ENCODE data around the gene GABRG3. TPM values are rescaled to one million over a fixed set of nuclear protein-coding genes. Genes with fewer than 3 reads are reported as not detected.

Gene GABRG3
- total RNA-seq, 1 experiment from 2014 or later, result 0.15 TPM

DNA sequence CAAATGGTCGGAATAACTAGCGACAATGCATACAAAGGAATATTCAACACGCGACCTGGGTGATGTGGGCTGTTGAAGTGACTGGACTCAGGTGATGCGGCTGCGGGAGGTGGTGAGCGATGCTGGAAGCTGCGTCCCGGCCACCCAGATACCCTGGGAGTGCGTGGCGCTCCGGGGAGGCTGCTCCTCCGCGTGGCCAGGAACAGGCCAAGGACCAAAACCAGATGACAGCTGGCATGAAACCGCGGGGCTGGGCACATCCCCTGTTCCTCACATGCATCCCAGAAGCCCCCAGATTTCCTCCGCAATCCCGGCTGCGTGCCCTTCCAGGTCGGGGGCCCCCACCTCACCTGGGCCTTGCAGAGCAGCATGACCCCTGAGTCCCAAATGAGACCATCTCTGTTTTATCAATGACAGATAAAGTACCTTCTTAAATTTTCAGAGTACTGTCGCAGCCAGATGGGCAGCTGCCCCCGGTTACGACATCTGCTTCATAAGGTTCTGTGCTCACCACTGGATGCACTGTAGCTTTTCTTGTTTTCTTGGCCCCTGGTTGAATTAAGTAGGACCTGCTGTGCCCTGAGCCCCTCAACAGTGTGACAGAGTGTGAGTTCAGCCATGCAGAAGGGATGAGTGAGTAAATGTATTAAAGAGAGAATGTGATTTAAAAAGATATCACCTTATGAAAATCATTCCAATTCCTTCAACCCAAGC is 278.2 kb downstream of the GABRG3 start:
- H3K9ac ChIP-seq (ENCODE audit: extremely low read depth, insufficient read length, low read length), result no peak overlapping the region
- Mint-ChIP-seq H3K27me3 (ENCODE audit: low read depth) (no peaks in the 10 kb centered on the region), H3K36me3 (ENCODE audit: insufficient read depth in 1 of 3, low read depth in 3 of 3) (no peaks in the 10 kb centered on the region), H3K9me3 (peaks cover 0 to 3% of the 10 kb centered on the region in 2 experiments; a peak in 1 of 5 replicates), H3K4me3 (no peak overlapping the region), H3K27ac (peak overlapping the region in 1 of 3 experiments; percentile 67; a peak in 1 of 7 replicates), H3K4me1 (no peaks in the 10 kb centered on the region)
- no peak overlapping the region for H4K5ac ChIP-seq (ENCODE audit: insufficient read length, low read depth, low read length)
- no peak overlapping the region for H3K4ac ChIP-seq (ENCODE audit: low read depth, low read length)
- no peak overlapping the region for H2BK12ac ChIP-seq (ENCODE audit: insufficient read length, low read depth, low read length)
- TF ChIP-seq, protein P1, sequence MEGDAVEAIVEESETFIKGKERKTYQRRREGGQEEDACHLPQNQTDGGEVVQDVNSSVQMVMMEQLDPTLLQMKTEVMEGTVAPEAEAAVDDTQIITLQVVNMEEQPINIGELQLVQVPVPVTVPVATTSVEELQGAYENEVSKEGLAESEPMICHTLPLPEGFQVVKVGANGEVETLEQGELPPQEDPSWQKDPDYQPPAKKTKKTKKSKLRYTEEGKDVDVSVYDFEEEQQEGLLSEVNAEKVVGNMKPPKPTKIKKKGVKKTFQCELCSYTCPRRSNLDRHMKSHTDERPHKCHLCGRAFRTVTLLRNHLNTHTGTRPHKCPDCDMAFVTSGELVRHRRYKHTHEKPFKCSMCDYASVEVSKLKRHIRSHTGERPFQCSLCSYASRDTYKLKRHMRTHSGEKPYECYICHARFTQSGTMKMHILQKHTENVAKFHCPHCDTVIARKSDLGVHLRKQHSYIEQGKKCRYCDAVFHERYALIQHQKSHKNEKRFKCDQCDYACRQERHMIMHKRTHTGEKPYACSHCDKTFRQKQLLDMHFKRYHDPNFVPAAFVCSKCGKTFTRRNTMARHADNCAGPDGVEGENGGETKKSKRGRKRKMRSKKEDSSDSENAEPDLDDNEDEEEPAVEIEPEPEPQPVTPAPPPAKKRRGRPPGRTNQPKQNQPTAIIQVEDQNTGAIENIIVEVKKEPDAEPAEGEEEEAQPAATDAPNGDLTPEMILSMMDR (conservative IDR thresholded peaks at IDR 0.05), result no peak
- H2BK15ac ChIP-seq (ENCODE audit: low read depth, low read length), result no peak overlapping the region
- no CpG with 5 or more reads among the region's 23 CpGs for WGBS (ENCODE audit: extremely low coverage, insufficient read length, low lambda C conversion rate)
- H3K18ac ChIP-seq (ENCODE audit: insufficient read length, low read depth, low read length), result no peak overlapping the region
- H2BK5ac ChIP-seq (ENCODE audit: insufficient read length, low read length), result no peak overlapping the region
- no peaks in the 10 kb centered on the region for H3K79me2 ChIP-seq (ENCODE audit: insufficient read depth, low read length)
- H3K4me1 ChIP-seq (ENCODE audit: insufficient read depth, low read length), result no peaks in the 10 kb centered on the region; the same call in 1 of the 2 replicates
- H3K23ac ChIP-seq (ENCODE audit: insufficient read length, low read depth, low read length), result no peak overlapping the region
- no peak overlapping the region for H4K8ac ChIP-seq (replicated peaks; ENCODE audit: insufficient read length, low read depth, low read length)
- H3K27me3 ChIP-seq (ENCODE audit: insufficient read depth, low read length), result no peaks in the 10 kb centered on the region
- no peak overlapping the region for H3T11ph ChIP-seq (ENCODE audit: low read length)
- no peak overlapping the region for H2AFZ ChIP-seq (ENCODE audit: low read length)
- no peaks in the 10 kb centered on the region for H4K20me1 ChIP-seq (ENCODE audit: control insufficient read depth, insufficient read depth, insufficient read length)
- no peak overlapping the region for H4K91ac ChIP-seq (ENCODE audit: insufficient read length, low read depth, low read length)
- H3K79me1 ChIP-seq (ENCODE audit: insufficient read depth, low read depth, low read length, poor library complexity, severe bottlenecking), result no peaks in the 10 kb centered on the region
- no peaks in the 10 kb centered on the region for H3K23me2 ChIP-seq (ENCODE audit: insufficient read length, low read depth, low read length, poor library complexity, severe bottlenecking)
- no peak overlapping the region for H3K4me2 ChIP-seq (ENCODE audit: insufficient read depth, insufficient read length, low read length)
- H3K27ac ChIP-seq (ENCODE audit: insufficient read length, low read depth, low read length), result no peak overlapping the region
- no peak overlapping the region for H2AK5ac ChIP-seq (ENCODE audit: insufficient read length, low read length)
- H3K9me3 ChIP-seq (ENCODE audit: control insufficient read depth, low read depth, low read length), result no peaks in the 10 kb centered on the region
- no peak overlapping the region for H3K14ac ChIP-seq (ENCODE audit: insufficient read depth, low read length)
- H2BK20ac ChIP-seq (ENCODE audit: low read depth, low read length, poor library complexity, severe bottlenecking), result no peak overlapping the region
- no peak overlapping the region for H2BK120ac ChIP-seq (ENCODE audit: low read depth, low read length, poor library complexity, severe bottlenecking)
- no peak for DNase-seq
- H3K56ac ChIP-seq (ENCODE audit: insufficient read length, low read depth, low read length), result no peak overlapping the region
